A549 (cell line): ENCODE measurements around the gene CALR3. TPM values are rescaled to one million over a fixed set of nuclear protein-coding genes. Genes with fewer than 3 reads are reported as not detected.
A peak's percentile ranks its signal among the peaks of the same experiment; 100 is the strongest.

Source experiments
- ATAC-seq, 2 experiments: fragments of 200-7000 bp in 1 of 2; fragments of >200 bp in 1 of 2; cut with Nextera tagmentation in 1 of 2; cut with Tn5 transposase in 1 of 2; 3 replicates each; pipeline versions ENCODE4 v1.8.0 to v1.9.1; 2018 to 2020; ENCODE audit warnings: mild to moderate bottlenecking in 1 of 2, moderate library complexity in 1 of 2
- CTCF ChIA-PET: fragments of 300-600 bp; sonication (Branson Sonifier 250); formaldehyde crosslinking; extraction: SDS; loops from one replicate; lab custom pipeline; 2021; ENCODE audit warnings: antibody characterized with exemption, inconsistent platforms; lab: Yijun Ruan, JAX
- POLR2A ChIA-PET: fragments of 350-600 bp; formaldehyde crosslinking; extraction: SDS; loops from one replicate; lab custom pipeline; 2021; ENCODE audit warnings: antibody characterized with exemption, inconsistent platforms; lab: Yijun Ruan, JAX
- DNase-seq, 2 experiments: peaks; one replicate each; pipeline versions ENCODE4 v3.0.0 to v3.0.0-alpha.2; 2011 to 2016; ENCODE audit warnings: low read depth in 1 of 2, low spot score in 1 of 2
- FAIRE-seq: peaks from 2 replicates; lab custom pipeline; 2011; peaks lifted over from hg19 to GRCh38; lab: Jason Lieb, UNC
- H3K27ac ChIP-seq, 2 experiments: fragments of >200 bp; sonication (Bioruptor Twin); formaldehyde crosslinking; 3 replicates each; pipeline ENCODE4 v1.5.1; 2016 to 2017
- H3K4me1 ChIP-seq: fragments of >200 bp; sonication (Bioruptor Twin); formaldehyde crosslinking; 3 replicates; pipeline ENCODE4 v1.6.1; 2016
- H3K4me2 ChIP-seq: fragments of >200 bp; sonication (Bioruptor Twin); formaldehyde crosslinking; 3 replicates; pipeline ENCODE4 v1.6.1; 2016
- H3K4me3 ChIP-seq: fragments of >200 bp; sonication (Bioruptor Twin); formaldehyde crosslinking; 3 replicates; pipeline ENCODE4 v1.5.1; 2016
- H3K9me3 ChIP-seq: fragments of >200 bp; sonication (Bioruptor Twin); formaldehyde crosslinking; 3 replicates; pipeline ENCODE4 v1.6.1; 2016
- CHD2 ChIP-seq: fragments of 150-350 bp; IDR thresholded peaks from 2 replicates; pipeline ENCODE4 v1.6.1; 2014; ENCODE audit warnings: low read length; ENCODE audit not compliant: partially characterized antibody
- GATA3 ChIP-seq: IDR thresholded peaks from 2 replicates; pipeline ENCODE4 v1.6.1; 2012; ENCODE audit warnings: borderline replicate concordance
- HOXB13 ChIP-seq: fragments of 250-450 bp; sonication (Bioruptor Pico); IDR thresholded peaks from 2 replicates; pipeline ENCODE4 v1.5.0; 2020; ENCODE audit warnings: low read depth, mild to moderate bottlenecking, moderate library complexity
- HOXB5 ChIP-seq: fragments of 250-450 bp; sonication (Bioruptor Pico); IDR thresholded peaks from 2 replicates; pipeline ENCODE4 v1.5.0; 2020; ENCODE audit warnings: mild to moderate bottlenecking, moderate library complexity
- JUN ChIP-seq, 2 experiments: fragments of >200 bp; sonication (Bioruptor Twin); formaldehyde crosslinking; IDR thresholded peaks; 2 replicates in 1 of 2; 3 replicates in 1 of 2; pipeline ENCODE4 v1.6.1; 2016 to 2017
- KDM5A ChIP-seq: fragments of 200-600 bp; sonication (generic); IDR thresholded peaks from 2 replicates; pipeline ENCODE4 v1.6.1; 2016; ENCODE audit warnings: antibody characterized with exemption, mild to moderate bottlenecking
- MAZ ChIP-seq: fragments of 150-350 bp; IDR thresholded peaks from 2 replicates; pipeline ENCODE4 v1.6.1; 2014; ENCODE audit warnings: antibody characterized with exemption, low read depth, low read length, borderline replicate concordance
- NPAS2 ChIP-seq: fragments of 250-450 bp; sonication (Bioruptor Pico); IDR thresholded peaks from 2 replicates; pipeline ENCODE4 v1.8.0; 2022; ENCODE audit warnings: mild to moderate bottlenecking, moderate library complexity, borderline replicate concordance
- PHF8 ChIP-seq: fragments of 200-600 bp; sonication (generic); IDR thresholded peaks from 2 replicates; pipeline ENCODE4 v1.6.1; 2016; ENCODE audit warnings: low read depth, mild to moderate bottlenecking, antibody characterized with exemption, moderate library complexity, borderline replicate concordance
- POLR2A ChIP-seq: IDR thresholded peaks from 2 replicates; pipeline ENCODE4 v1.6.1; 2012; ENCODE audit warnings: mild to moderate bottlenecking, low read length
- RAD21 ChIP-seq, 2 experiments: fragments of >200 bp in 1 of 2; sonication (Bioruptor Twin) in 1 of 2; formaldehyde crosslinking in 1 of 2; IDR thresholded peaks in 1 of 2; conservative IDR thresholded peaks in 1 of 2; 2 replicates in 1 of 2; 3 replicates in 1 of 2; pipeline ENCODE4 v1.6.1; 2012 to 2018; ENCODE audit warnings: inconsistent platforms in 1 of 2
- ZSCAN20 ChIP-seq: fragments of 250-450 bp; sonication (Bioruptor Pico); IDR thresholded peaks from 2 replicates; pipeline ENCODE4 v1.8.0; 2022; ENCODE audit warnings: mild to moderate bottlenecking, moderate library complexity
- WGBS: methylation state at CpG from one replicate; pipeline ENCODE4 v1.1.6; 2017; ENCODE audit errors: missing lambda C conversion rate; 5-methylcytosine and 5-hydroxymethylcytosine counted together
- polyA plus RNA-seq, 4 experiments: library from polyadenylated mRNA; depleted of rRNA in 3 of 4; stranded (reverse); fragments of >200 nt; fragmentation: RNase III in 1 of 4; extraction: RNeasy Plus Mini Kit Qiagen cat#74134 plus additional on column Dnase treatment in 1 of 4; gene quantifications; 2 replicates in 3 of 4; 3 replicates in 1 of 4; pipeline ENCODE4 v1.2.3, GENCODE V29; 2011 to 2017
- TF ChIP-seq, protein P1 (sequence below): IDR thresholded peaks from 2 replicates; pipeline ENCODE4 v1.6.1; 2012
- TF ChIP-seq, protein P2 (sequence below): fragments of >200 bp; sonication (Bioruptor Twin); formaldehyde crosslinking; IDR thresholded peaks from 3 replicates; pipeline ENCODE4 v1.6.1; 2016
- TF ChIP-seq, protein P3 (sequence below): IDR thresholded peaks from 2 replicates; pipeline ENCODE4 v1.6.1; 2012; ENCODE audit warnings: low read depth, borderline replicate concordance
- TF ChIP-seq, protein P4 (sequence below): fragments of >200 bp; sonication (Bioruptor Twin); formaldehyde crosslinking; IDR thresholded peaks from 3 replicates; pipeline ENCODE4 v1.5.1; 2016
- TF ChIP-seq, protein P5 (sequence below): fragments of 200-600 bp; sonication (generic); IDR thresholded peaks from 2 replicates; pipeline ENCODE4 v1.6.1; 2016; ENCODE audit warnings: antibody characterized with exemption, mild to moderate bottlenecking, moderate library complexity
- TF ChIP-seq, protein P6 (sequence below): fragments of 150-350 bp; IDR thresholded peaks from 2 replicates; pipeline ENCODE4 v1.6.1; 2014; ENCODE audit warnings: low read depth, mild to moderate bottlenecking, low read length

Gene CALR3
- polyA plus RNA-seq, 2 of the 4 experiments (the other 2 are of a cell fraction) = 0.10 TPM; not detected in 1

DNA sequence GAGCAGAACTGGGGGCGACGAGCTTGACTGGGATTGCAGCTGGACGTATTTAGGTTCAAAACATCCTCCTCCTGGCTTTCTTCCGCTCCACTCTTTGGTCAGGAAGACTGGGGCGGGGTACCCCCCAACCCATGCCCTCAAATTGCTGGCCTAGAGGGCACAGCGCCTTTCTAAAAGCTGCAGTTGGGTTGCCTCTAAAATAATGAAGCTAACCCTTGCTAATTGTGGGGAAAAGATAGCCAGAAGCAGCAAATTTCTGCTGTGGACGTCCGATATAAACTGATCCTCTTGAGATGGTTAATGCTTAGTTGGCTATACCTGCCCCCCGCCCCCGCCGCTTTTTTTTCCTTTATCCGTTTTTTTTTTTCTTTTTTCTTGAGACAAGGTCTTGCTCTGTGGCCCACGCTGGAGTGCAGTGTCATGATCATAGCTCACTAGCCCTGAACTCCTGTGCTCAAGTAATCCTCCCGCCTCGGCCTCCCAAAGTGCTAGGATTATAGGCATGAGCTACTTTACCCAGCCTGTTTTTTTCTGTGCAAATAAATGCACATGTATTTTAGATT lies 47.0 kb upstream of the CALR3 start:
- no peak for FAIRE-seq
- H3K27ac ChIP-seq = peak overlapping the region; percentile 95 to 98
- no peak for DNase-seq
- peaks cover 12% of the 10 kb centered on the region for H3K4me1 ChIP-seq
- ChIA-PET POLR2A (interaction anchor here (0.9 to 1.1 kb wide), 3 partner anchors 20 to 85 kb away, joined by 3 read pairs; partner anchors contain the start of gene MED26), CTCF (interaction anchor here (0.6 to 1.1 kb wide), 3 partner anchors 11 to 17 kb away, joined by 3 to 5 read pairs (median 4); no protein-coding TSS in a partner anchor)
- ATAC-seq = peak in 1 of 2 experiments; percentile 40; a peak in 2 of 6 replicates
- WGBS = 10% methylated on average over 12 of the region's 15 CpGs
- peak overlapping the region; percentile 82 for H3K4me3 ChIP-seq
- TF ChIP-seq PHF8 = 0 out of 2 replicates have a peak, but pooled peaks have one; percentile 9
- TF ChIP-seq NPAS2 (CRISPR knock-in tag) = no peak
- no peak for TF ChIP-seq ZSCAN20 (CRISPR knock-in tag)
- no peak for TF ChIP-seq MAZ
- peak overlapping the region; percentile 79 for H3K4me2 ChIP-seq
- H3K9me3 ChIP-seq = no peaks in the 10 kb centered on the region

DNA sequence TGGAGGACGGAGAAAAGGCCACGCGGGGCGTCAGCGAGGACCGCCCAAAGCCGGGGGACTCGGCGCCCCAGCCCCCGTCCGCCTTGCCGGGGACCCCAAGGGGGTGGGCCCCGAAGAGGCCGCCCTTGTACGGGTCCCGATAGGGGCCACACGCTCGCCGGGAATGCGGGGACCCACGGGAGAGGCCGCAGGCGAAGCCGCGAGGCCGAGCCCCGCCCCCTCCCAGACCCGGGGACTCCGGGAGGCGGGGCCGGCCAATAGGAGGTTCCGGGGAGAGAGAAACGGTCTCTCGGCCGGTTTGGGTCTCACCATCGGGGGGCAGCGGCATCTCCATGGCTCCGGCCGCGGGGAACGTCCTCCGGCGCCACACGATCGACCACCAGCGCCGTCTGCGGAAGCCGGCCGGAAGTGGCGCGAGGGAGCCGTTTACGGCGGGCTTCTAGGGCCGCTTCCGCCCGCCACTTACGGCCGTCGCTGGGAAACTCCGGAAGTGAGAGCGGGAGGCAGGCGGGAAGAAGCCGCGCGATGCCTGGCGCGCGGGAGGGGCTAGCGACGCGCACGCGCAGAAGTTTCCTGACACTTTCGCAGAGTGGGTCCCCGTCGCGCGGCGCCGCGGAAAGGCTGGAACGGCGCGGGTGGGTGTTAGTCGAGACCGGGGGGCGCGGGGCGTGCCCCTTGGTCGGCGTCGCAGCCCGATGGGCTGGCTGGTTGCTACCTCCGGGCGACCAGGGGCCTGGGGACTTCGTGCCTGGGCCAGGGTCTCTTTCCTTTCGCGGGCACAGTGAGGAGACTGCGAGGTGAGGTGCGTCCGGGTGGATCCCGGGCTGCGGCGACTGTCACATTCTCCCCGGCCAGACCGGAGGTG lies 46.3 kb upstream of the CALR3 start, which contains the start of gene CHERP:
TSS of gene CHERP (minus strand) at position 393 of the 865 bp plus-strand sequence. CDS start at position 334, 59 bp downstream.
- Histone ChIP-seq H3K9me3 (no peaks in the 10 kb centered on the region), H3K4me1 (peaks cover 12% of the 10 kb centered on the region), H3K27ac (peak within 1 kb of the TSS; percentile 95 to 98), H3K4me3 (peak within 1 kb of the TSS; percentile 82), H3K4me2 (peak within 1 kb of the TSS; percentile 89)
- FAIRE-seq (no peak), DNase-seq (peak; percentile 67 to 90), ATAC-seq (peak; percentile 89)
- WGBS = under 1% methylated on average over 29 of the region's 108 CpGs
- CTCF ChIA-PET = interaction anchor here (0.5 to 1.1 kb wide), 3 partner anchors 12 to 216 kb away, joined by 3 to 5 read pairs (median 3); no protein-coding TSS in a partner anchor
- no peak for TF ChIP-seq HOXB5 (CRISPR knock-in tag)
- TF ChIP-seq PHF8 = peak; percentile 45; the same call in 1 of the 2 replicates
- TF ChIP-seq, protein P1, sequence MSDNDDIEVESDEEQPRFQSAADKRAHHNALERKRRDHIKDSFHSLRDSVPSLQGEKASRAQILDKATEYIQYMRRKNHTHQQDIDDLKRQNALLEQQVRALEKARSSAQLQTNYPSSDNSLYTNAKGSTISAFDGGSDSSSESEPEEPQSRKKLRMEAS = peak; percentile 74
- no peak for TF ChIP-seq KDM5A
- TF ChIP-seq, protein P2, sequence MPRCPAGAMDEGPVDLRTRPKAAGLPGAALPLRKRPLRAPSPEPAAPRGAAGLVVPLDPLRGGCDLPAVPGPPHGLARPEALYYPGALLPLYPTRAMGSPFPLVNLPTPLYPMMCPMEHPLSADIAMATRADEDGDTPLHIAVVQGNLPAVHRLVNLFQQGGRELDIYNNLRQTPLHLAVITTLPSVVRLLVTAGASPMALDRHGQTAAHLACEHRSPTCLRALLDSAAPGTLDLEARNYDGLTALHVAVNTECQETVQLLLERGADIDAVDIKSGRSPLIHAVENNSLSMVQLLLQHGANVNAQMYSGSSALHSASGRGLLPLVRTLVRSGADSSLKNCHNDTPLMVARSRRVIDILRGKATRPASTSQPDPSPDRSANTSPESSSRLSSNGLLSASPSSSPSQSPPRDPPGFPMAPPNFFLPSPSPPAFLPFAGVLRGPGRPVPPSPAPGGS = peak; percentile 79; the same call in 2 of the 3 replicates
- peak; percentile 57 to 84; a peak in 4 of 5 replicates for TF ChIP-seq JUN (IDR thresholded peaks at IDR 0.05)
- TF ChIP-seq, protein P3, sequence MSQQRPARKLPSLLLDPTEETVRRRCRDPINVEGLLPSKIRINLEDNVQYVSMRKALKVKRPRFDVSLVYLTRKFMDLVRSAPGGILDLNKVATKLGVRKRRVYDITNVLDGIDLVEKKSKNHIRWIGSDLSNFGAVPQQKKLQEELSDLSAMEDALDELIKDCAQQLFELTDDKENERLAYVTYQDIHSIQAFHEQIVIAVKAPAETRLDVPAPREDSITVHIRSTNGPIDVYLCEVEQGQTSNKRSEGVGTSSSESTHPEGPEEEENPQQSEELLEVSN = peak; percentile 84
- TF ChIP-seq POLR2A = peak; percentile 73
- no peak for TF ChIP-seq RAD21 (conservative IDR thresholded peaks at IDR 0.05 in 1 of 2, IDR thresholded peaks at IDR 0.05 in 1 of 2)
- no peak for TF ChIP-seq HOXB13
- TF ChIP-seq GATA3 = 0 out of 2 replicates have a peak, but pooled peaks have one; percentile 14
- TF ChIP-seq, protein P4, sequence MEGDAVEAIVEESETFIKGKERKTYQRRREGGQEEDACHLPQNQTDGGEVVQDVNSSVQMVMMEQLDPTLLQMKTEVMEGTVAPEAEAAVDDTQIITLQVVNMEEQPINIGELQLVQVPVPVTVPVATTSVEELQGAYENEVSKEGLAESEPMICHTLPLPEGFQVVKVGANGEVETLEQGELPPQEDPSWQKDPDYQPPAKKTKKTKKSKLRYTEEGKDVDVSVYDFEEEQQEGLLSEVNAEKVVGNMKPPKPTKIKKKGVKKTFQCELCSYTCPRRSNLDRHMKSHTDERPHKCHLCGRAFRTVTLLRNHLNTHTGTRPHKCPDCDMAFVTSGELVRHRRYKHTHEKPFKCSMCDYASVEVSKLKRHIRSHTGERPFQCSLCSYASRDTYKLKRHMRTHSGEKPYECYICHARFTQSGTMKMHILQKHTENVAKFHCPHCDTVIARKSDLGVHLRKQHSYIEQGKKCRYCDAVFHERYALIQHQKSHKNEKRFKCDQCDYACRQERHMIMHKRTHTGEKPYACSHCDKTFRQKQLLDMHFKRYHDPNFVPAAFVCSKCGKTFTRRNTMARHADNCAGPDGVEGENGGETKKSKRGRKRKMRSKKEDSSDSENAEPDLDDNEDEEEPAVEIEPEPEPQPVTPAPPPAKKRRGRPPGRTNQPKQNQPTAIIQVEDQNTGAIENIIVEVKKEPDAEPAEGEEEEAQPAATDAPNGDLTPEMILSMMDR = no peak
- TF ChIP-seq CHD2 = peak; percentile 62
- TF ChIP-seq, protein P5, sequence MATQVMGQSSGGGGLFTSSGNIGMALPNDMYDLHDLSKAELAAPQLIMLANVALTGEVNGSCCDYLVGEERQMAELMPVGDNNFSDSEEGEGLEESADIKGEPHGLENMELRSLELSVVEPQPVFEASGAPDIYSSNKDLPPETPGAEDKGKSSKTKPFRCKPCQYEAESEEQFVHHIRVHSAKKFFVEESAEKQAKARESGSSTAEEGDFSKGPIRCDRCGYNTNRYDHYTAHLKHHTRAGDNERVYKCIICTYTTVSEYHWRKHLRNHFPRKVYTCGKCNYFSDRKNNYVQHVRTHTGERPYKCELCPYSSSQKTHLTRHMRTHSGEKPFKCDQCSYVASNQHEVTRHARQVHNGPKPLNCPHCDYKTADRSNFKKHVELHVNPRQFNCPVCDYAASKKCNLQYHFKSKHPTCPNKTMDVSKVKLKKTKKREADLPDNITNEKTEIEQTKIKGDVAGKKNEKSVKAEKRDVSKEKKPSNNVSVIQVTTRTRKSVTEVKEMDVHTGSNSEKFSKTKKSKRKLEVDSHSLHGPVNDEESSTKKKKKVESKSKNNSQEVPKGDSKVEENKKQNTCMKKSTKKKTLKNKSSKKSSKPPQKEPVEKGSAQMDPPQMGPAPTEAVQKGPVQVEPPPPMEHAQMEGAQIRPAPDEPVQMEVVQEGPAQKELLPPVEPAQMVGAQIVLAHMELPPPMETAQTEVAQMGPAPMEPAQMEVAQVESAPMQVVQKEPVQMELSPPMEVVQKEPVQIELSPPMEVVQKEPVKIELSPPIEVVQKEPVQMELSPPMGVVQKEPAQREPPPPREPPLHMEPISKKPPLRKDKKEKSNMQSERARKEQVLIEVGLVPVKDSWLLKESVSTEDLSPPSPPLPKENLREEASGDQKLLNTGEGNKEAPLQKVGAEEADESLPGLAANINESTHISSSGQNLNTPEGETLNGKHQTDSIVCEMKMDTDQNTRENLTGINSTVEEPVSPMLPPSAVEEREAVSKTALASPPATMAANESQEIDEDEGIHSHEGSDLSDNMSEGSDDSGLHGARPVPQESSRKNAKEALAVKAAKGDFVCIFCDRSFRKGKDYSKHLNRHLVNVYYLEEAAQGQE = peak; percentile 46
- TF ChIP-seq, protein P6, sequence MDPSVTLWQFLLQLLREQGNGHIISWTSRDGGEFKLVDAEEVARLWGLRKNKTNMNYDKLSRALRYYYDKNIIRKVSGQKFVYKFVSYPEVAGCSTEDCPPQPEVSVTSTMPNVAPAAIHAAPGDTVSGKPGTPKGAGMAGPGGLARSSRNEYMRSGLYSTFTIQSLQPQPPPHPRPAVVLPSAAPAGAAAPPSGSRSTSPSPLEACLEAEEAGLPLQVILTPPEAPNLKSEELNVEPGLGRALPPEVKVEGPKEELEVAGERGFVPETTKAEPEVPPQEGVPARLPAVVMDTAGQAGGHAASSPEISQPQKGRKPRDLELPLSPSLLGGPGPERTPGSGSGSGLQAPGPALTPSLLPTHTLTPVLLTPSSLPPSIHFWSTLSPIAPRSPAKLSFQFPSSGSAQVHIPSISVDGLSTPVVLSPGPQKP = 0 out of 2 replicates have a peak, but pooled peaks have one; percentile 25
- POLR2A ChIA-PET = interaction anchor here (0.5 to 1.1 kb wide), 4 partner anchors 10 to 86 kb away, joined by 3 read pairs; partner anchors contain the start of gene MED26
